RWPE2 (cell line): ENCODE data around the gene SLC24A3.

ENCODE experiments used
- ATAC-seq: fragments of 200-7000 bp; cut with Tn5 transposase; 3 replicates; pipeline ENCODE4 v1.9.1; 2021; ENCODE audit warnings: low read depth
- DNase-seq: peaks from one replicate; pipeline ENCODE4 v3.0.0-alpha.2; 2020; ENCODE audit warnings: low spot score
- H3K27ac ChIP-seq: fragments of 450-650 bp; 2 replicates; pipeline ENCODE4 v1.5.1; 2017; ENCODE audit warnings: mild to moderate bottlenecking; ENCODE audit not compliant: poor library complexity, severe bottlenecking
- H3K27me3 ChIP-seq: fragments of 250-450 bp; sonication (Bioruptor Pico); 2 replicates; pipeline ENCODE4 v1.5.1; 2021; ENCODE audit warnings: mild to moderate bottlenecking, moderate library complexity; ENCODE audit not compliant: insufficient read depth, poor library complexity, severe bottlenecking
- H3K36me3 ChIP-seq: fragments of 250-450 bp; sonication (Bioruptor Pico); 2 replicates; pipeline ENCODE4 v1.5.1; 2020; ENCODE audit warnings: low read depth, mild to moderate bottlenecking, moderate library complexity
- H3K4me1 ChIP-seq: fragments of 250-450 bp; sonication (Bioruptor Pico); 2 replicates; pipeline ENCODE4 v1.5.1; 2021; ENCODE audit warnings: mild to moderate bottlenecking, moderate library complexity; ENCODE audit not compliant: insufficient read depth, poor library complexity, severe bottlenecking
- H3K4me3 ChIP-seq: fragments of 250-450 bp; sonication (Bioruptor Pico); 2 replicates; pipeline ENCODE4 v1.5.1; 2021; ENCODE audit warnings: mild to moderate bottlenecking, moderate library complexity; ENCODE audit not compliant: severe bottlenecking
- H3K9me3 ChIP-seq: fragments of 250-450 bp; sonication (Bioruptor Pico); 2 replicates; pipeline ENCODE4 v1.5.1; 2021; ENCODE audit warnings: mild to moderate bottlenecking, moderate library complexity; ENCODE audit not compliant: severe bottlenecking
- CTCF ChIP-seq: fragments of 450-650 bp; IDR thresholded peaks from one replicate; pipeline ENCODE4 v1.5.1; 2017; ENCODE audit warnings: mild to moderate bottlenecking, moderate library complexity; ENCODE audit not compliant: poor library complexity, severe bottlenecking

Gene SLC24A3

GRCh38 chr20:19374216-19374615 is 161.8 kb downstream of the SLC24A3 start:
- H3K4me1 ChIP-seq = no peaks in the 10 kb centered on the region
- no peaks in the 10 kb centered on the region for H3K27me3 ChIP-seq
- H3K27ac ChIP-seq = no peak overlapping the region
- no peak overlapping the region for H3K4me3 ChIP-seq
- TF ChIP-seq CTCF = no peak
- no peaks in the 10 kb centered on the region for H3K9me3 ChIP-seq
- DNase-seq = no peak
- no peaks in the 10 kb centered on the region for H3K36me3 ChIP-seq
- ATAC-seq = no peak

GRCh38 chr20:19375395-19375794 is 163.0 kb downstream of the SLC24A3 start:
- Histone ChIP-seq H3K9me3 (no peaks in the 10 kb centered on the region), H3K27ac (no peak overlapping the region), H3K27me3 (no peaks in the 10 kb centered on the region), H3K4me1 (no peaks in the 10 kb centered on the region), H3K4me3 (no peak overlapping the region), H3K36me3 (no peaks in the 10 kb centered on the region)
- TF ChIP-seq CTCF = no peak
- no peak for ATAC-seq
- no peak for DNase-seq

- ATAC-seq = no peak
- no peak overlapping the region for H3K4me3 ChIP-seq
- no peak overlapping the region for H3K27ac ChIP-seq
- H3K27me3 ChIP-seq = no peaks in the 10 kb centered on the region
- no peaks in the 10 kb centered on the region for H3K36me3 ChIP-seq
- DNase-seq = no peak
- TF ChIP-seq CTCF = no peak
- no peaks in the 10 kb centered on the region for H3K4me1 ChIP-seq
- no peaks in the 10 kb centered on the region for H3K9me3 ChIP-seq
These were observed 163.4 kb downstream of the SLC24A3 start for GRCh38 chr20:19375801-19376200.

- no peaks in the 10 kb centered on the region for H3K27me3 ChIP-seq
- no peaks in the 10 kb centered on the region for H3K4me1 ChIP-seq
- H3K36me3 ChIP-seq = no peaks in the 10 kb centered on the region
- no peak for TF ChIP-seq CTCF
- DNase-seq (no peak), ATAC-seq (no peak)
- H3K9me3 ChIP-seq = no peaks in the 10 kb centered on the region
- H3K4me3 ChIP-seq = no peak overlapping the region
- H3K27ac ChIP-seq = no peak overlapping the region
These were observed 164.2 kb downstream of the SLC24A3 start for GRCh38 chr20:19376451-19377229.

GRCh38 chr20:19378058-19378457 is 165.6 kb downstream of the SLC24A3 start:
- Histone ChIP-seq H3K4me1 (no peaks in the 10 kb centered on the region), H3K27me3 (no peaks in the 10 kb centered on the region), H3K9me3 (no peaks in the 10 kb centered on the region), H3K4me3 (no peak overlapping the region), H3K36me3 (no peaks in the 10 kb centered on the region), H3K27ac (no peak overlapping the region)
- DNase-seq = no peak
- ATAC-seq = no peak
- no peak for TF ChIP-seq CTCF
